Liver (tissue), 9 donors: Measurements from ENCODE around the gene EBF3. TPM values are rescaled to one million over a fixed set of nuclear protein-coding genes. Genes with fewer than 3 reads are reported as not detected.

Experiments used
- DNase-seq: peaks from one replicate; pipeline ENCODE4 v3.0.0-alpha.2; 2017; ENCODE audit warnings: low spot score
- H3K27ac ChIP-seq, 2 donors: one replicate each; pipeline ENCODE4 v1.7.0; 2013; ENCODE audit warnings: inconsistent platforms in 2 of 2, low read length in 2 of 2, control low read depth in 1 of 2, low read depth in 1 of 2, mild to moderate bottlenecking in 1 of 2
- H3K27me3 ChIP-seq, 4 donors: one replicate each; pipeline versions ENCODE4 v1.6.1 to v1.7.0; 2013; ENCODE audit warnings: low read length in 3 of 4, inconsistent platforms in 1 of 4, mild to moderate bottlenecking in 1 of 4, moderate library complexity in 1 of 4; ENCODE audit not compliant: control insufficient read depth in 4 of 4, insufficient read depth in 4 of 4
- H3K36me3 ChIP-seq, 4 donors: one replicate each; pipeline versions ENCODE4 v1.6.1 to v1.7.0; 2013; ENCODE audit warnings: low read length in 3 of 4, mild to moderate bottlenecking in 3 of 4, low read depth in 1 of 4, moderate library complexity in 1 of 4; ENCODE audit not compliant: control insufficient read depth in 4 of 4, insufficient read depth in 3 of 4
- H3K4me1 ChIP-seq, 4 donors: one replicate each; pipeline versions ENCODE4 v1.6.1 to v1.7.0; 2013; ENCODE audit warnings: low read length in 3 of 4, mild to moderate bottlenecking in 3 of 4, moderate library complexity in 1 of 4; ENCODE audit not compliant: control insufficient read depth in 4 of 4, insufficient read depth in 4 of 4
- H3K4me3 ChIP-seq, 3 donors: one replicate each; pipeline versions ENCODE4 v1.6.1 to v1.7.0; 2013; ENCODE audit warnings: low read length in 3 of 3, control low read depth in 1 of 3, low read depth in 1 of 3, mild to moderate bottlenecking in 1 of 3
- H3K9ac ChIP-seq, 2 donors: one replicate each; pipeline ENCODE4 v1.7.0; 2013; ENCODE audit warnings: low read length in 2 of 2, mild to moderate bottlenecking in 2 of 2, moderate library complexity in 2 of 2, control low read depth in 1 of 2, low read depth in 1 of 2
- H3K9me3 ChIP-seq, 4 donors: one replicate each; pipeline versions ENCODE4 v1.6.1 to v1.7.0; 2013; ENCODE audit warnings: low read length in 3 of 4; ENCODE audit not compliant: control insufficient read depth in 4 of 4
- EGR1 ChIP-seq, 2 donors: IDR thresholded peaks; 2 replicates each; pipeline ENCODE4 v1.6.1; 2016 to 2018; ENCODE audit warnings: antibody characterized with exemption in 2 of 2, low read depth in 2 of 2
- FOXA1 ChIP-seq: IDR thresholded peaks from 2 replicates; pipeline ENCODE4 v1.6.1; 2016; ENCODE audit warnings: antibody characterized with exemption
- FOXA2 ChIP-seq: IDR thresholded peaks from 2 replicates; pipeline ENCODE4 v1.6.1; 2016; ENCODE audit warnings: antibody characterized with exemption
- GABPA ChIP-seq, 2 donors: IDR thresholded peaks in 1 of 2; conservative IDR thresholded peaks in 1 of 2; 2 replicates each; pipeline ENCODE4 v1.6.1; 2016; ENCODE audit warnings: antibody characterized with exemption in 2 of 2, mild to moderate bottlenecking in 1 of 2, moderate library complexity in 1 of 2
- HNF4G ChIP-seq: IDR thresholded peaks from 2 replicates; pipeline ENCODE4 v1.6.1; 2016; ENCODE audit warnings: antibody characterized with exemption
- NR2F2 ChIP-seq: IDR thresholded peaks from 2 replicates; pipeline ENCODE4 v1.6.1; 2016; ENCODE audit warnings: antibody characterized with exemption
- RAD21 ChIP-seq, 2 donors: IDR thresholded peaks; 2 replicates each; pipeline ENCODE4 v1.6.1; 2016; ENCODE audit warnings: antibody characterized with exemption in 2 of 2, mild to moderate bottlenecking in 2 of 2
- RXRA ChIP-seq, 2 donors: IDR thresholded peaks; 2 replicates each; pipeline ENCODE4 v1.6.1; 2017 to 2018; ENCODE audit warnings: antibody characterized with exemption in 2 of 2, mild to moderate bottlenecking in 1 of 2
- SP1 ChIP-seq: IDR thresholded peaks from 2 replicates; pipeline ENCODE4 v1.6.1; 2018; ENCODE audit warnings: antibody characterized with exemption, mild to moderate bottlenecking
- TAF1 ChIP-seq: conservative IDR thresholded peaks from 2 replicates; pipeline ENCODE4 v1.6.1; 2016; ENCODE audit warnings: antibody characterized with exemption, mild to moderate bottlenecking
- YY1 ChIP-seq: IDR thresholded peaks from 2 replicates; pipeline ENCODE4 v1.6.1; 2016; ENCODE audit warnings: antibody characterized with exemption, mild to moderate bottlenecking
- WGBS: extraction: QIAGEN DNeasy Blood & Tissue Kit; methylation state at CpG from one replicate; pipeline ENCODE4 v1.1.7; 2013; 5-methylcytosine and 5-hydroxymethylcytosine counted together
- polyA plus RNA-seq, 2 donors: library from polyadenylated mRNA; stranded (reverse) in 1 of 2; unstranded in 1 of 2; fragments of 200-250 nt in 1 of 2; fragments of >200 nt in 1 of 2; fragmentation: Nextera tagmentation in 1 of 2; extraction: Ambion mirVana in 1 of 2; gene quantifications; one replicate each; pipeline versions ENCODE4 v1.2.1 to v1.2.3, GENCODE V29; 2013 to 2015
- total RNA-seq, 2 donors: library from RNA; depleted of rRNA; stranded (reverse); fragments of >200 nt; gene quantifications; one replicate each; pipeline ENCODE4 v1.2.3, GENCODE V29; 2014
- TF ChIP-seq, protein P1 (sequence below): IDR thresholded peaks from 2 replicates; pipeline ENCODE4 v1.6.1; 2016; ENCODE audit warnings: antibody characterized with exemption, mild to moderate bottlenecking
- TF ChIP-seq, protein P2 (sequence below): IDR thresholded peaks from 2 replicates; pipeline ENCODE4 v1.6.1; 2016; ENCODE audit warnings: antibody characterized with exemption
- TF ChIP-seq, protein P3 (sequence below): IDR thresholded peaks from 2 replicates; pipeline ENCODE4 v1.6.1; 2016; ENCODE audit warnings: antibody characterized with exemption
- TF ChIP-seq, protein P4 (sequence below): IDR thresholded peaks from 2 replicates; pipeline ENCODE4 v1.6.1; 2016; ENCODE audit warnings: antibody characterized with exemption
- TF ChIP-seq, protein P5 (sequence below): fragments of 150-350 bp; IDR thresholded peaks from 2 replicates; pipeline ENCODE4 v1.5.1; 2017; ENCODE audit warnings: improper control_type of control experiment, low read depth, low read length; ENCODE audit not compliant: missing input control
- donor health status: healthy.
- donor health status: healthy.
- donor health status: healthy.
- donor health status: healthy.
- donor health status: healthy.

The EBF3 gene
- total and polyA plus RNA-seq, 4 donors = 0.02 to 0.08 TPM; not detected in 2

DNA sequence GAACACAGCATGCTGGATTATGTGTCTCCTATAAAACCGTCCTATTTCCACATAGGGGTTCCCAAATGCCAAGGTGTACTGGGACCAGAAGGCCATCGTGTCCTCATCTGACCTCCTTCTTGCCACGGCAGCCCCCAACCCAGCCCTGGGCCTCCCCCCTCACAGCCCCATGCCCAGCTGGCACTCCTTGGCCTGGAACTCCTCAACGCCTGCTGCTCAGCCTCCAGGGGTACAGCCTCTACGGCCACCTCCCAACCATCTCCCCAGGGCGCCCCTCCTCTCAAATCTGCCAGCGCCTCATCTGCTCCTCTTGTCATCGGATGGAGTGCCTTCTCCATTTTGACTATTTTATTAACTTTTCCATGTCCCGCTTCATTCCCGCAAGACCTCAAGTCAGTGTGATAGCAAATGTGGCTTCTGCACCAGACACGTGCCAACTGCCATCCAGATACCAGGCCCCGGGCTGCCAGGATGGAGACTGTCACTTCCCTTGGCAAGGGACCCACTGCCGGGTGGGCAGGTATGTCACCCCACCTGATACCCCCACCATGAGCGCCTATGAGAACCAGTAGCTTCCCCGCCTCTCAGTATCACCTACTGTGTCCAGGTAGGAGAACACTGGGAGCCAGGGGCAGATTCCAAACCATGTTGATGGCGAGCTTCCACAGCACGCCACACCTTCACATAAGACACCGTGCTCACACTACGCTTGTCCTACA is 106.7 kb downstream of the EBF3 start:
- H3K27me3 ChIP-seq = no peaks in the 10 kb centered on the region

DNA sequence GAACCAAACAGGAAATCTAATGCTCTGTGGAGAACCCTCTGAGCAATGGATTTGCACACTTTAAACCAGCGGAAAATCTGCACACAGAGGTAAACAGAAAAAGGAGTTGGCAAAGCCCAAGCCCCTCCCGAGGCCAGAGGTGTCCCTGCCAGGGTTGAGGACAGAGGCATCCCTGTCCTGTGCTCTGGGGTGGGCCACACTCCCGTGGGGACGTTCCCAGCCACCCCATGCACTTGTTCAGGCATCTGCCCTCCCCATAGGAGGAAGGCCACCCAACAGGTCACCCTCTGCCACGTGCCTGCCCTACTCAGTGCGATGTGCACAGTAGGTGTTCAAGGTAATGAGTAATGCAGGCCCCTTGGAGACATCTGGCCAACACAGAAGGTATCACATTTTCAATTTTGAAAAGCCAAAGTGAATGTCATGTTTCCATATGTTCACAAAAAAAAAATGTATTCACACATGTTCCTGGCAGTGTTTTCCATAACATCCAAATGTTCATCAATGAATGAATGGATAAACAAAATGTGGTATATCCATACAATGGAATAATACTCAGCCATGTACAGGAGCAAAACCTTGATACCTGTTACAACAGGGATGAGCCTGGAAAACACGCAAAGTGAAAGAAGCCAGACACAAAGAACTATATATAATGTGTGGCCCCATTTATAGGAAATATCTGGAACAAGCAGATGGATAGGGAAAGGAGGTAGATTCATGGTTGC is 108.1 kb downstream of the EBF3 start:
- peaks cover 0 to 9% (median 0%) of the 10 kb centered on the region in 4 donors for H3K9me3 ChIP-seq
- H3K4me3 ChIP-seq = no peak overlapping the region
- no peak for DNase-seq
- no peak overlapping the region for H3K9ac ChIP-seq
- H3K27ac ChIP-seq = no peak overlapping the region
- WGBS = 81% methylated on average over 7 of the region's 7 CpGs
- H3K27me3 ChIP-seq = no peaks in the 10 kb centered on the region
- no peaks in the 10 kb centered on the region for H3K36me3 ChIP-seq
- H3K4me1 ChIP-seq = peaks cover 0 to 10% (median 8%) of the 10 kb centered on the region in 4 donors
- TF ChIP-seq, protein P1, sequence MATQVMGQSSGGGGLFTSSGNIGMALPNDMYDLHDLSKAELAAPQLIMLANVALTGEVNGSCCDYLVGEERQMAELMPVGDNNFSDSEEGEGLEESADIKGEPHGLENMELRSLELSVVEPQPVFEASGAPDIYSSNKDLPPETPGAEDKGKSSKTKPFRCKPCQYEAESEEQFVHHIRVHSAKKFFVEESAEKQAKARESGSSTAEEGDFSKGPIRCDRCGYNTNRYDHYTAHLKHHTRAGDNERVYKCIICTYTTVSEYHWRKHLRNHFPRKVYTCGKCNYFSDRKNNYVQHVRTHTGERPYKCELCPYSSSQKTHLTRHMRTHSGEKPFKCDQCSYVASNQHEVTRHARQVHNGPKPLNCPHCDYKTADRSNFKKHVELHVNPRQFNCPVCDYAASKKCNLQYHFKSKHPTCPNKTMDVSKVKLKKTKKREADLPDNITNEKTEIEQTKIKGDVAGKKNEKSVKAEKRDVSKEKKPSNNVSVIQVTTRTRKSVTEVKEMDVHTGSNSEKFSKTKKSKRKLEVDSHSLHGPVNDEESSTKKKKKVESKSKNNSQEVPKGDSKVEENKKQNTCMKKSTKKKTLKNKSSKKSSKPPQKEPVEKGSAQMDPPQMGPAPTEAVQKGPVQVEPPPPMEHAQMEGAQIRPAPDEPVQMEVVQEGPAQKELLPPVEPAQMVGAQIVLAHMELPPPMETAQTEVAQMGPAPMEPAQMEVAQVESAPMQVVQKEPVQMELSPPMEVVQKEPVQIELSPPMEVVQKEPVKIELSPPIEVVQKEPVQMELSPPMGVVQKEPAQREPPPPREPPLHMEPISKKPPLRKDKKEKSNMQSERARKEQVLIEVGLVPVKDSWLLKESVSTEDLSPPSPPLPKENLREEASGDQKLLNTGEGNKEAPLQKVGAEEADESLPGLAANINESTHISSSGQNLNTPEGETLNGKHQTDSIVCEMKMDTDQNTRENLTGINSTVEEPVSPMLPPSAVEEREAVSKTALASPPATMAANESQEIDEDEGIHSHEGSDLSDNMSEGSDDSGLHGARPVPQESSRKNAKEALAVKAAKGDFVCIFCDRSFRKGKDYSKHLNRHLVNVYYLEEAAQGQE = no peak
- TF ChIP-seq RXRA (IDR thresholded peaks at IDR 0.05) (no peak), GABPA (IDR thresholded peaks at IDR 0.05 in 1 of 2, conservative IDR thresholded peaks at IDR 0.05 in 1 of 2) (no peak), EGR1 (IDR thresholded peaks at IDR 0.05; ENCODE audit: low read depth in 2 of 2) (no peak), FOXA2 (no peak)
- TF ChIP-seq, protein P2, sequence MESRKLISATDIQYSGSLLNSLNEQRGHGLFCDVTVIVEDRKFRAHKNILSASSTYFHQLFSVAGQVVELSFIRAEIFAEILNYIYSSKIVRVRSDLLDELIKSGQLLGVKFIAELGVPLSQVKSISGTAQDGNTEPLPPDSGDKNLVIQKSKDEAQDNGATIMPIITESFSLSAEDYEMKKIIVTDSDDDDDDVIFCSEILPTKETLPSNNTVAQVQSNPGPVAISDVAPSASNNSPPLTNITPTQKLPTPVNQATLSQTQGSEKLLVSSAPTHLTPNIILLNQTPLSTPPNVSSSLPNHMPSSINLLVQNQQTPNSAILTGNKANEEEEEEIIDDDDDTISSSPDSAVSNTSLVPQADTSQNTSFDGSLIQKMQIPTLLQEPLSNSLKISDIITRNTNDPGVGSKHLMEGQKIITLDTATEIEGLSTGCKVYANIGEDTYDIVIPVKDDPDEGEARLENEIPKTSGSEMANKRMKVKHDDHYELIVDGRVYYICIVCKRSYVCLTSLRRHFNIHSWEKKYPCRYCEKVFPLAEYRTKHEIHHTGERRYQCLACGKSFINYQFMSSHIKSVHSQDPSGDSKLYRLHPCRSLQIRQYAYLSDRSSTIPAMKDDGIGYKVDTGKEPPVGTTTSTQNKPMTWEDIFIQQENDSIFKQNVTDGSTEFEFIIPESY = no peak

More for the DNA sequence above, 106.7 kb downstream of the EBF3 start:
- Histone ChIP-seq H3K27ac (no peak overlapping the region), H3K9ac (no peak overlapping the region), H3K36me3 (no peaks in the 10 kb centered on the region), H3K9me3 (peaks cover 0 to 9% (median 0%) of the 10 kb centered on the region in 4 donors), H3K4me1 (peaks cover 0 to 10% (median 8%) of the 10 kb centered on the region in 4 donors), H3K4me3 (no peak overlapping the region)
- no peak for DNase-seq
- WGBS = 96% methylated on average over 19 of the region's 19 CpGs
- TF ChIP-seq EGR1 (IDR thresholded peaks at IDR 0.05; ENCODE audit: low read depth in 2 of 2) (no peak), YY1 (no peak), RAD21 (IDR thresholded peaks at IDR 0.05) (no peak), GABPA (IDR thresholded peaks at IDR 0.05 in 1 of 2, conservative IDR thresholded peaks at IDR 0.05 in 1 of 2) (no peak), FOXA2 (no peak), TAF1 (no peak), HNF4G (no peak), FOXA1 (no peak), SP1 (no peak), NR2F2 (no peak), RXRA (IDR thresholded peaks at IDR 0.05) (no peak)
- TF ChIP-seq, protein P1 = no peak
- TF ChIP-seq, protein P3, sequence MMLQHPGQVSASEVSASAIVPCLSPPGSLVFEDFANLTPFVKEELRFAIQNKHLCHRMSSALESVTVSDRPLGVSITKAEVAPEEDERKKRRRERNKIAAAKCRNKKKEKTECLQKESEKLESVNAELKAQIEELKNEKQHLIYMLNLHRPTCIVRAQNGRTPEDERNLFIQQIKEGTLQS = no peak
- TF ChIP-seq, protein P4, sequence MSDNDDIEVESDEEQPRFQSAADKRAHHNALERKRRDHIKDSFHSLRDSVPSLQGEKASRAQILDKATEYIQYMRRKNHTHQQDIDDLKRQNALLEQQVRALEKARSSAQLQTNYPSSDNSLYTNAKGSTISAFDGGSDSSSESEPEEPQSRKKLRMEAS = no peak
- TF ChIP-seq, protein P5, sequence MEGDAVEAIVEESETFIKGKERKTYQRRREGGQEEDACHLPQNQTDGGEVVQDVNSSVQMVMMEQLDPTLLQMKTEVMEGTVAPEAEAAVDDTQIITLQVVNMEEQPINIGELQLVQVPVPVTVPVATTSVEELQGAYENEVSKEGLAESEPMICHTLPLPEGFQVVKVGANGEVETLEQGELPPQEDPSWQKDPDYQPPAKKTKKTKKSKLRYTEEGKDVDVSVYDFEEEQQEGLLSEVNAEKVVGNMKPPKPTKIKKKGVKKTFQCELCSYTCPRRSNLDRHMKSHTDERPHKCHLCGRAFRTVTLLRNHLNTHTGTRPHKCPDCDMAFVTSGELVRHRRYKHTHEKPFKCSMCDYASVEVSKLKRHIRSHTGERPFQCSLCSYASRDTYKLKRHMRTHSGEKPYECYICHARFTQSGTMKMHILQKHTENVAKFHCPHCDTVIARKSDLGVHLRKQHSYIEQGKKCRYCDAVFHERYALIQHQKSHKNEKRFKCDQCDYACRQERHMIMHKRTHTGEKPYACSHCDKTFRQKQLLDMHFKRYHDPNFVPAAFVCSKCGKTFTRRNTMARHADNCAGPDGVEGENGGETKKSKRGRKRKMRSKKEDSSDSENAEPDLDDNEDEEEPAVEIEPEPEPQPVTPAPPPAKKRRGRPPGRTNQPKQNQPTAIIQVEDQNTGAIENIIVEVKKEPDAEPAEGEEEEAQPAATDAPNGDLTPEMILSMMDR = no peak
